HS-5 (cell line): ENCODE data around the gene DNAI7.
A peak's percentile ranks its signal among the peaks of the same experiment; 100 is the strongest.

Experiments
- DNase-seq: peaks from one replicate; pipeline ENCODE4 v3.0.0-alpha.2; 2012; ENCODE audit warnings: low read depth

Gene DNAI7

GRCh38 chr12:25195056-25195971 is at the start of gene DNAI7, which contains the start of gene ETFRF1:
TSS of gene DNAI7 (minus strand) at chr12:25195160. CDS start at chr12:25195078, 82 bp downstream.
TSS of gene ETFRF1 (plus strand) at chr12:25195237. CDS start at chr12:25203957, 8,720 bp downstream.
- DNase-seq, result peak; percentile 66

- DNase-seq, result no peak
These were observed 48.7 kb upstream of the DNAI7 start for GRCh38 chr12:25243680-25243990.

GRCh38 chr12:25242981-25243679 is 48.2 kb upstream of the DNAI7 start:
- no peak for DNase-seq

- no peak for DNase-seq
These were observed 46.4 kb upstream of the DNAI7 start for GRCh38 chr12:25241167-25242020.

- DNase-seq, result no peak
These were observed 41.7 kb upstream of the DNAI7 start for GRCh38 chr12:25236626-25237025.

GRCh38 chr12:25236190-25236589 is 41.2 kb upstream of the DNAI7 start:
- no peak for DNase-seq

- no peak for DNase-seq
These were observed 18.4 kb upstream of the DNAI7 start for GRCh38 chr12:25213338-25213737.

GRCh38 chr12:25208554-25208953 is 13.6 kb upstream of the DNAI7 start:
- DNase-seq, result no peak

GRCh38 chr12:25207846-25208245 is 12.9 kb upstream of the DNAI7 start:
- DNase-seq, result no peak

GRCh38 chr12:25207411-25207810 is 12.5 kb upstream of the DNAI7 start:
- DNase-seq, result no peak

GRCh38 chr12:25202137-25202536 is 7.2 kb upstream of the DNAI7 start:
- DNase-seq, result no peak

GRCh38 chr12:25200703-25201102 is 5.7 kb upstream of the DNAI7 start:
- DNase-seq, result no peak

GRCh38 chr12:25197608-25198007 is 2.6 kb upstream of the DNAI7 start:
- no peak for DNase-seq

GRCh38 chr12:25194722-25195055 is 271 bp downstream of the DNAI7 start:
- no peak for DNase-seq

- no peak for DNase-seq
These were observed 746 bp downstream of the DNAI7 start for GRCh38 chr12:25194214-25194613.

GRCh38 chr12:25190793-25191192 is 4.2 kb downstream of the DNAI7 start:
- DNase-seq, result no peak

GRCh38 chr12:25189656-25190055 is 5.3 kb downstream of the DNAI7 start:
- DNase-seq, result no peak

- DNase-seq, result peak; percentile 63
These were observed 7.2 kb downstream of the DNAI7 start for GRCh38 chr12:25187781-25188180.

- no peak for DNase-seq
These were observed 8.1 kb downstream of the DNAI7 start for GRCh38 chr12:25186788-25187402.

GRCh38 chr12:25186038-25186787 is 8.7 kb downstream of the DNAI7 start:
- no peak for DNase-seq

GRCh38 chr12:25184132-25184531 is 10.8 kb downstream of the DNAI7 start:
- DNase-seq, result no peak
